ENCODE results near the gene CLN5.

DNA sequence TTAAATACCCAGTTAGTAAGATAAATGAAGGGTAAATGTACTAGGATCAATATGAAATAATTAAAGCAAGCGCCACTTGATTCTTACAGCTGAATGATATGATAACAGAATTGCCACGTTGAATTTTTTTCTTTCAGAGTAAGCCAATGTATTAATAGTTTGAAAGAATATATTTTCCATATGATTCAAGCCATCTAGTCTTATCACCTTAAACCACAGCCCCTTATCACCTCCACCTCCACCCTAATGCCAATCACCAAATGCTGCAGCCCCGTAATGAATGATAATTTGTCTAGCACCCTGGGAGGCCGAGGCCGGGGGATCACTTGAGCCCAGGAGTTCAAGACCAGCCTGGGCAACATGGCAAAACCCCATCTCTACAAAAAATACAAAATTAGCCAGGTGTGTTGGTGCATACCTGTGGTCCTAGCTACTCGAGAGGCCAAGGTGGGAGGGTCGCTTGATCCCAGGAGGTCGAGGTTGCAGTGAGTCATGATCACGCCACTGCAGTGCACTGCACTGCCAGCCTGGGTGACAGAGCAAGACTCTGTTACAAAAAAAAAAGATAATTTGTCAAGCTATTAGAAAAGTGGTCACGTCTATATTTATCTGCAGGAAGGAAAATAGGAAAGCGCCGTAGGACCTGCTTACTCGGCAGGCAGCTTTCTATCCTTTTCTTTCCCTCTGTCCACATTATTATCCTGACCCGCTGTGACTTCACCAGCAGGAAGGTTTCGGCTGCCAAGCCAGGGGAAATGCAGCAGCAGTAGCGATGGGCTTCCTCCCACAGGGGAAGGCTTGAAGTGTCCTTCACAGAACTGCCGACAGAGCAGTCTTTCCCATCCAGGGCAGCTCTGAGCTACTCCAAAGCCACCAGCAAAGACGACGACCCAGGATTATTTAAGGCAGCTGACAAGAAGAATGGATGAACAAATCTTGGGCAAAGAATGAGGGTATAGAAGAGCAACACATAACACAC, 19.7 kb upstream of the CLN5 start:
- TF ChIP-seq, protein P1, sequence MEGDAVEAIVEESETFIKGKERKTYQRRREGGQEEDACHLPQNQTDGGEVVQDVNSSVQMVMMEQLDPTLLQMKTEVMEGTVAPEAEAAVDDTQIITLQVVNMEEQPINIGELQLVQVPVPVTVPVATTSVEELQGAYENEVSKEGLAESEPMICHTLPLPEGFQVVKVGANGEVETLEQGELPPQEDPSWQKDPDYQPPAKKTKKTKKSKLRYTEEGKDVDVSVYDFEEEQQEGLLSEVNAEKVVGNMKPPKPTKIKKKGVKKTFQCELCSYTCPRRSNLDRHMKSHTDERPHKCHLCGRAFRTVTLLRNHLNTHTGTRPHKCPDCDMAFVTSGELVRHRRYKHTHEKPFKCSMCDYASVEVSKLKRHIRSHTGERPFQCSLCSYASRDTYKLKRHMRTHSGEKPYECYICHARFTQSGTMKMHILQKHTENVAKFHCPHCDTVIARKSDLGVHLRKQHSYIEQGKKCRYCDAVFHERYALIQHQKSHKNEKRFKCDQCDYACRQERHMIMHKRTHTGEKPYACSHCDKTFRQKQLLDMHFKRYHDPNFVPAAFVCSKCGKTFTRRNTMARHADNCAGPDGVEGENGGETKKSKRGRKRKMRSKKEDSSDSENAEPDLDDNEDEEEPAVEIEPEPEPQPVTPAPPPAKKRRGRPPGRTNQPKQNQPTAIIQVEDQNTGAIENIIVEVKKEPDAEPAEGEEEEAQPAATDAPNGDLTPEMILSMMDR (conservative IDR thresholded peaks at IDR 0.05), result no peak
- no peak for TF ChIP-seq EZH2 (IDR thresholded peaks at IDR 0.05; ENCODE audit: low read depth)
